Measurements from ENCODE around the gene SRF.

GRCh38 chr6:43176423-43176786, 5.3 kb downstream of the SRF start:
- TF ChIP-seq POLR2A (IDR thresholded peaks at IDR 0.05) (no peak), CTCF (IDR thresholded peaks at IDR 0.05) (no peak), EP300 (IDR thresholded peaks at IDR 0.05) (no peak)
